SU-DHL-6 (cell line): ENCODE results near the gene ARID5A.

ENCODE experiments used
- H2AFZ ChIP-seq: fragments of 200-600 bp; sonication (generic); 2 replicates; pipeline ENCODE4 v1.6.1; 2014; ENCODE audit warnings: low read depth, mild to moderate bottlenecking, moderate library complexity, mixed read lengths, antibody characterized with exemption, low read length; ENCODE audit not compliant: severe bottlenecking
- H3F3A ChIP-seq: fragments of 200-600 bp; shearing (Covaris generic); 2 replicates; pipeline ENCODE4 v1.6.0; 2016; ENCODE audit warnings: antibody characterized with exemption, mild to moderate bottlenecking; ENCODE audit not compliant: insufficient read depth
- H3K27ac ChIP-seq: fragments of 200-600 bp; sonication (generic); 2 replicates; pipeline ENCODE4 v1.5.1; 2016; ENCODE audit warnings: low read depth, mild to moderate bottlenecking, low read length, moderate library complexity, mixed read lengths
- H3K27me3 ChIP-seq: fragments of 200-600 bp; sonication (generic), shearing (Covaris generic); 2 replicates; pipeline ENCODE4 v1.6.0; 2014; ENCODE audit warnings: mild to moderate bottlenecking, low read length
- H3K36me3 ChIP-seq: fragments of 200-600 bp; sonication (generic); 2 replicates; pipeline ENCODE4 v1.6.1; 2014; ENCODE audit warnings: mild to moderate bottlenecking, low read length, mixed read lengths
- H3K4me2 ChIP-seq: fragments of 300-600, 200-600 bp; shearing (Covaris generic), sonication (generic); 2 replicates; pipeline ENCODE4 v1.6.0; 2014; ENCODE audit warnings: low read length, low read depth, mild to moderate bottlenecking; ENCODE audit not compliant: poor library complexity, severe bottlenecking
- H3K4me3 ChIP-seq: fragments of 200-600 bp; sonication (generic); 2 replicates; pipeline ENCODE4 v1.5.1; 2014; ENCODE audit warnings: antibody characterized with exemption, low read length, mild to moderate bottlenecking, mixed read lengths; ENCODE audit not compliant: insufficient read depth, poor library complexity, severe bottlenecking
- H3K79me2 ChIP-seq: fragments of 200-600 bp; sonication (generic); 2 replicates; pipeline ENCODE4 v1.6.1; 2014; ENCODE audit warnings: mild to moderate bottlenecking, low read length, moderate library complexity; ENCODE audit not compliant: insufficient read depth
- H3K9ac ChIP-seq: fragments of 200-600 bp; sonication (generic); 2 replicates; pipeline ENCODE4 v1.7.0; 2014; ENCODE audit warnings: mild to moderate bottlenecking, low read length
- H3K9me2 ChIP-seq: fragments of 200-600 bp; sonication (generic); replicated peaks from 2 replicates; pipeline ENCODE4 v1.6.1; 2014; ENCODE audit warnings: low read length; ENCODE audit not compliant: insufficient read depth
- H3K9me3 ChIP-seq: fragments of 200-600 bp; sonication (generic); 2 replicates; pipeline ENCODE4 v1.6.1; 2014; ENCODE audit warnings: low read length, mixed read lengths; ENCODE audit not compliant: insufficient read depth
- H4K20me1 ChIP-seq: fragments of 200-600 bp; sonication (generic); 2 replicates; pipeline ENCODE4 v1.6.1; 2014; ENCODE audit warnings: low read depth, mild to moderate bottlenecking, antibody characterized with exemption, low read length, moderate library complexity, mixed read lengths
- CTCF ChIP-seq: fragments of 200-600 bp; sonication (generic); IDR thresholded peaks from one replicate; pipeline ENCODE4 v1.5.1; 2017; ENCODE audit warnings: antibody characterized with exemption, mild to moderate bottlenecking, low read length, moderate library complexity; ENCODE audit not compliant: insufficient read depth, poor library complexity, severe bottlenecking
- EZH2phosphoT487 ChIP-seq: fragments of 200-600 bp; sonication (generic), shearing (Covaris generic); conservative IDR thresholded peaks from 2 replicates; pipeline ENCODE4 v1.6.1; 2018; ENCODE audit warnings: mild to moderate bottlenecking, antibody characterized with exemption, low read length, moderate library complexity, mixed read lengths

ARID5A gene

DNA sequence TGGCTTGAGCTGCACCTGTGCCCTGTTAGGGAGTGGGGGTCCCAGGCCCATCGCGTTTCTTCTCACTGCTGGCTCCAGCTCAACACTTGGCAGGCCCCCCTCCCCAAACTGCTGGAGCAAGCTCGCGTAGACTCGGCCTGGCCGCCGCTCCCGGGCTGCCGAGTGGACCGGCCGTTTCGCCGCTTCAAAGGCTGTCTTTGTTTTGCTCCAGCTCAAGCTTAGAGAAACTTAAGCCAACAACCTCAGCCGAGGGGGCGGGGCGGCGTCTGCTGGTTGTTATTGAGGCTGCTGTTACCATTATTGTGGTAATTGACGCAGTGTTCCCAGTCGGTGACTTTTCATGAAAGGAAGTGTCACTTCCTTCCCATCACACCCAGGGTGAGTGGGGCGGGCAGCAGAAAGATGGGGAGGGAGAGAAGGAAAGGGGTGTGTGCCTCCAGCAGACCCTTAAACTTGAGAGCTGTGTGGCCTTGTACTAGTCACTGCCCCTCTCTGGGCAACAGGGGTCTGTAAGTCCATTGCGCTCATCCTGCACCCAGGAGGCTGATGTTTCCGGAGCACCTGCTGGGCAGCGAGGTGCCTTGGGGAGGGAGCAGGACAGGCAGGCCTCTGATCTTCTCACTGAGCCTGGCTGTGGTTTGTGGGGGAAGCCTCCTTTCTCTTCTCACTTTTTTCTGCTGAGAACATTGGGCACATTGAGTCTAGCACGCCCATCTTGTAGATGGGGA is 2.1 kb downstream of the ARID5A start:
- H4K20me1 ChIP-seq = peaks cover 6% of the 10 kb centered on the region; the same call in 1 of the 2 replicates
- TF ChIP-seq EZH2phosphoT487 = no peak
- TF ChIP-seq CTCF = no peak
- H3K9me3 ChIP-seq = no peaks in the 10 kb centered on the region
- no peak overlapping the region for H3K27ac ChIP-seq
- no peak overlapping the region for H2AFZ ChIP-seq
- no peaks in the 10 kb centered on the region for H3K36me3 ChIP-seq
- no peaks in the 10 kb centered on the region for H3F3A ChIP-seq
- H3K4me2 ChIP-seq = no peak overlapping the region
- no peak overlapping the region for H3K4me3 ChIP-seq
- no peaks in the 10 kb centered on the region for H3K79me2 ChIP-seq
- H3K27me3 ChIP-seq = no peaks in the 10 kb centered on the region
- no peaks in the 10 kb centered on the region for H3K9me2 ChIP-seq
- H3K9ac ChIP-seq = no peak overlapping the region

DNA sequence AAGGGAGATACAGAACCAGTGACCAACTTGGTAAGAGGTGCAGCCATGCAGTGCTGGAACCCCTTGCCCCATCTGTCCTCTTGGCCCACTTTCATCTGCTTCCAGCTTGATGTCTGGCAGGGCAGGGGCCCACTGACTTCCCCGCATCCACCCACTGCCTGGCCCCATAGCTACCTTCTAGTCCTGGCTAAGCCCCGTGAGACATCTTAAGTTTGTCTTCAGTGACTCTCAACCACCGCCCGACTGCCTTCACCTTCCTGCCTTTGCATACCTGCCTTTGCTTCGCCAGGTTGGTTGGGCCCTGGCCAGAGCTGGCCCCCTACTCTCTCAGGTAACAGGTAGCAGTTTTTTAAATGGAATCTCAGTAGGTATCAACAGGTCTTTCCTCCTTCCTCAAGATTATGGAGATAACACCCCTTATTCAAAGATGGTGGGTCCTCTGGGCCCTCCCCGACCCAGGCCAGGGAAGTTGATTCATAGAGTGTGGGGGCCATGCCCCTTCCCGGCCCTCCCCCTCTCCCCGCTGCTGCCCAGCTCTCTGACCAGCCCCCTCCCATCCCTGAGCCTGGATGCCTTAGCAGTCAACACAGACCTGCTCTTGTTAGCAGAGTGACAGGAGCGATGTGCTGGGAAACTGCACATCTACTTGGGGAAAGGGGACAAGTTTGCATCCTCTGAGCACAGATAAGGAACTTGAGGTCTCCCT is 2.8 kb downstream of the ARID5A start:
- Histone ChIP-seq H3K9ac (no peak overlapping the region), H2AFZ (no peak overlapping the region), H4K20me1 (peaks cover 6% of the 10 kb centered on the region; the same call in 1 of the 2 replicates), H3F3A (no peaks in the 10 kb centered on the region), H3K79me2 (no peaks in the 10 kb centered on the region), H3K4me2 (no peak overlapping the region), H3K27ac (no peak overlapping the region), H3K27me3 (no peaks in the 10 kb centered on the region), H3K9me2 (no peaks in the 10 kb centered on the region), H3K9me3 (no peaks in the 10 kb centered on the region), H3K4me3 (no peak overlapping the region), H3K36me3 (no peaks in the 10 kb centered on the region)
- TF ChIP-seq CTCF (no peak), EZH2phosphoT487 (no peak)

DNA sequence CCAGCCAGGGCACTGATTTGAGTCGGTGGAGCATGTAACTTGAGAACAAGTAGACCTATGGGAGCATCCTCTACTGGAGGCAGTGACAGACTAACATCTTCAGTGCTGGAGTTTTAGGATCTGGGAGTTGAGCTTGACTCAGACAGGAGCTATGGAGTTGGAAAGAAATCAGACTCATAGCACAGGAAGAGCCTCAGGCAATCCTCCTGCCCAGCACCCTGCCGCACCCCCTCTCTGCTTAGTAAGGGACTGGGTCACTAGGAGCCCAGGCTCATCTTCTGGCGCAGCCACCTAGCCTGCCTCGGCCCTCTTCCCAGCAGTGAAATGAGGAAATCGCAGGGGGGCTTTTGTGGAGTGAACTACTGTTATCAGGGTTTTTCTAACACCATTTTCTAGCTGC is 3.6 kb downstream of the ARID5A start:
- H3K9ac ChIP-seq = no peak overlapping the region
- H3K4me3 ChIP-seq = no peak overlapping the region
- H3K27me3 ChIP-seq = no peaks in the 10 kb centered on the region
- no peak overlapping the region for H3K27ac ChIP-seq
- H2AFZ ChIP-seq = no peak overlapping the region
- H3K4me2 ChIP-seq = no peak overlapping the region
- TF ChIP-seq EZH2phosphoT487 = no peak
- no peak for TF ChIP-seq CTCF
- H3K79me2 ChIP-seq = no peaks in the 10 kb centered on the region
- H3K36me3 ChIP-seq = no peaks in the 10 kb centered on the region; the same call in 1 of the 2 replicates
- no peaks in the 10 kb centered on the region for H3K9me3 ChIP-seq
- no peaks in the 10 kb centered on the region for H3K9me2 ChIP-seq
- H4K20me1 ChIP-seq = peaks cover 6% of the 10 kb centered on the region; the same call in 1 of the 2 replicates
- H3F3A ChIP-seq = no peaks in the 10 kb centered on the region
